Nephron (organoid): ENCODE data around the gene C1QTNF5.
A peak's percentile ranks its signal among the peaks of the same experiment; 100 is the strongest.

Experiments used
- H3K27ac Mint-ChIP-seq, 3 experiments: 2 replicates each; pipeline ENCODE4 v1.8.0; 2020; ENCODE audit warnings: mixed read lengths in 3 of 3, mild to moderate bottlenecking in 2 of 3, moderate library complexity in 1 of 3
- H3K27me3 Mint-ChIP-seq: 2 replicates; pipeline ENCODE4 v1.8.0; 2021; ENCODE audit warnings: low read depth, mild to moderate bottlenecking, moderate library complexity, mixed read lengths
- H3K36me3 Mint-ChIP-seq: 2 replicates; pipeline ENCODE4 v1.8.0; 2020; ENCODE audit warnings: low read depth, mixed read lengths
- H3K4me1 Mint-ChIP-seq: 2 replicates; pipeline ENCODE4 v1.8.0; 2020; ENCODE audit warnings: mixed read lengths
- H3K4me3 Mint-ChIP-seq, 3 experiments: 2 replicates each; pipeline ENCODE4 v1.8.0; 2020; ENCODE audit warnings: mild to moderate bottlenecking in 3 of 3, mixed read lengths in 3 of 3, moderate library complexity in 2 of 3
- H3K9me3 Mint-ChIP-seq: 2 replicates; pipeline ENCODE4 v1.8.0; 2020; ENCODE audit warnings: mixed read lengths
- TF ChIP-seq, protein P1 (sequence below), 3 experiments: fragments of 200-600 bp; sonication (generic); IDR thresholded peaks; one replicate each; pipeline ENCODE4 v1.5.0; 2021; ENCODE audit warnings: antibody characterized with exemption in 3 of 3; ENCODE audit not compliant: unreplicated experiment in 3 of 3

Gene C1QTNF5

GRCh38 chr11:119359365-119360214, 18.9 kb upstream of the C1QTNF5 start:
- Mint-ChIP-seq H3K4me3 (peak overlapping the region in 1 of 3 experiments; percentile 49), H3K9me3 (no peaks in the 10 kb centered on the region), H3K27me3 (peaks cover 42% of the 10 kb centered on the region), H3K4me1 (peaks cover 57% of the 10 kb centered on the region), H3K36me3 (peaks cover 34% of the 10 kb centered on the region), H3K27ac (peak overlapping the region; percentile 3 to 38 (median 21))
- TF ChIP-seq, protein P1, sequence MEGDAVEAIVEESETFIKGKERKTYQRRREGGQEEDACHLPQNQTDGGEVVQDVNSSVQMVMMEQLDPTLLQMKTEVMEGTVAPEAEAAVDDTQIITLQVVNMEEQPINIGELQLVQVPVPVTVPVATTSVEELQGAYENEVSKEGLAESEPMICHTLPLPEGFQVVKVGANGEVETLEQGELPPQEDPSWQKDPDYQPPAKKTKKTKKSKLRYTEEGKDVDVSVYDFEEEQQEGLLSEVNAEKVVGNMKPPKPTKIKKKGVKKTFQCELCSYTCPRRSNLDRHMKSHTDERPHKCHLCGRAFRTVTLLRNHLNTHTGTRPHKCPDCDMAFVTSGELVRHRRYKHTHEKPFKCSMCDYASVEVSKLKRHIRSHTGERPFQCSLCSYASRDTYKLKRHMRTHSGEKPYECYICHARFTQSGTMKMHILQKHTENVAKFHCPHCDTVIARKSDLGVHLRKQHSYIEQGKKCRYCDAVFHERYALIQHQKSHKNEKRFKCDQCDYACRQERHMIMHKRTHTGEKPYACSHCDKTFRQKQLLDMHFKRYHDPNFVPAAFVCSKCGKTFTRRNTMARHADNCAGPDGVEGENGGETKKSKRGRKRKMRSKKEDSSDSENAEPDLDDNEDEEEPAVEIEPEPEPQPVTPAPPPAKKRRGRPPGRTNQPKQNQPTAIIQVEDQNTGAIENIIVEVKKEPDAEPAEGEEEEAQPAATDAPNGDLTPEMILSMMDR (IDR thresholded peaks at IDR 0.05; ENCODE audit: unreplicated experiment in 3 of 3): no peak

- peaks cover 32% of the 10 kb centered on the region for H3K27me3 Mint-ChIP-seq
- peaks cover 34% of the 10 kb centered on the region for H3K36me3 Mint-ChIP-seq
- H3K4me3 Mint-ChIP-seq: peak overlapping the region; percentile 74 to 75 (median 75)
- TF ChIP-seq, protein P1 (IDR thresholded peaks at IDR 0.05; ENCODE audit: unreplicated experiment in 3 of 3): no peak
- peaks cover 55% of the 10 kb centered on the region for H3K4me1 Mint-ChIP-seq
- no peaks in the 10 kb centered on the region for H3K9me3 Mint-ChIP-seq
- peak overlapping the region in 1 of 3 experiments; percentile 73 for H3K27ac Mint-ChIP-seq
These were observed 16.4 kb upstream of the C1QTNF5 start for GRCh38 chr11:119357074-119357473.

DNA sequence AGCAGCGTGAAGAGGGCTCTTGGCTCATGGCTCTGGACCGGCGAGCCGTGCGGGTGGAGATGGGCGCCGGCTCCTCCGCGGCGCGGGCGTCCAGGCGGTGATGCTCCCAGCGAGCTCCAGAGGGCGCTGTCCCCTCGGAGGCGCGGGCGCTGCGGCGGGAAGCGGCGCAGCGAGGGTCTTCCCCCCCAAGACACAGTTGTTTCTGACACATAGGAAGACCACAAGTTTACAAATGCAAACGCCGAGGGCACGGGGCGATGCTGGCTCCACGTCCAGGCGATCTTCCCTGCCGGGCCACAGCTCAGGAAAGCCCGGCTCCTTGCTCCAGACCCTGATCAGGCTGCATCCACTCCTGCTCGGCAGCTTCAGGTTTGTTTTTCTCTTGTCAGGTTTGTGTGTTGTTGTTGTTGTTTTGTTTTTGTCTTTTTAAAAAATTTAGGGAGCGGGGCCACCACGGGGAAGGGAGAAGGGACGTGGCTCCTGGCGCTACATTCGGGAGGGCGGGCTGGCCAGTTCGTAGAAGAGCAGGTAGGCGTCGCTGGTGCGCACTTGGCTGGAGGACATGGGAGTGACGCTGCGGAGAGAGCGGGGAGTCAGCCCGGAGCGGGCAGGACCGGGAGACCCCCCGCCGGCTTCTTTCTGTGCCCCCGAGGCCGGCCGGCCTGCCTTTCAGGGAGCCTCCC, 15.8 kb upstream of the C1QTNF5 start:
- Mint-ChIP-seq H3K27ac (peak overlapping the region; percentile 11 to 81 (median 73)), H3K9me3 (no peaks in the 10 kb centered on the region), H3K4me1 (peaks cover 49% of the 10 kb centered on the region), H3K4me3 (peak overlapping the region; percentile 85 to 91 (median 90)), H3K27me3 (peaks cover 35% of the 10 kb centered on the region), H3K36me3 (peaks cover 34% of the 10 kb centered on the region)
- TF ChIP-seq, protein P1 (IDR thresholded peaks at IDR 0.05; ENCODE audit: unreplicated experiment in 3 of 3): peak; percentile 97 to 99 (median 98)

DNA sequence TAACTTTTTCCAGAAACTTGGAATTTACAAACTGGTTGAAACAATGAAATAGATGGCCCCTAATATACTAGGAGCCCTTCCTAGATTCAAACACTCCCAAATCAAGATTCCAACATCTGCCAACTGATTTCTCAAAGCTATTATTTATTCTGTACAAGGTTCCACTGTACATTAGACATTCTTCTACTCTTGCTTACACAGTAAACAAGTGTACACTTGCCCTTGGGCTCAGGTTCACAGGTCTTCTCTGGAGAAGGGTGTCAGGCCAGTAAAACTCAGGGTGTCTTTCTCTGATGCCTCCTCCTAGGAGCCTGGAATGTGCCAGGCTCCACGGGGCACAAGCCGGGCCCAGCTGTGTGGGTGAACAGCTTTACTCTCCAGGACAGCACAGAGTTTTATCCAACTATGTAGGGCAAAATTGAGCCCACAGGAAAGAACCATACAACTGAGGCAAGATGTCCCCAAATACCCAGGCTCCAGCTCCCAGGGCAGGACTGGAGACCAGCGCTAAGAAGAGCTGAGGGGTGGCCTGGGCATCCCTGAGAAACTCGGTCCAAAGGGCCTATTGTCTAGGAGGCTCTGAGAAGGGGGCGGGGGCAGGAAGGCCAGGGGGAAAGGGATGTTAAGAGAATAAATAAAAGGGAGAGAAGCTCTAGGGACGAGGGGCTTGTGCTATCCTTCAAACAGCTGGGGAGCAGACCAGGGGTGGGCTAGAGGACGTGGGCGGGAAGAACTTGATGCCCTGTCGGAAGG, 14.6 kb upstream of the C1QTNF5 start:
- TF ChIP-seq, protein P1 (IDR thresholded peaks at IDR 0.05; ENCODE audit: unreplicated experiment in 3 of 3): no peak
- Mint-ChIP-seq H3K4me3 (peak overlapping the region; percentile 13 to 32 (median 30)), H3K36me3 (peaks cover 31% of the 10 kb centered on the region), H3K27ac (no peak overlapping the region), H3K4me1 (peaks cover 44% of the 10 kb centered on the region), H3K27me3 (peaks cover 40% of the 10 kb centered on the region), H3K9me3 (no peaks in the 10 kb centered on the region)

- Mint-ChIP-seq H3K4me1 (peaks cover 38% of the 10 kb centered on the region), H3K9me3 (no peaks in the 10 kb centered on the region), H3K27me3 (peaks cover 41% of the 10 kb centered on the region), H3K36me3 (peaks cover 16% of the 10 kb centered on the region), H3K4me3 (peak overlapping the region in 2 of 3 experiments; percentile 30 to 45), H3K27ac (peak overlapping the region; percentile 53 to 83 (median 65))
- TF ChIP-seq, protein P1 (IDR thresholded peaks at IDR 0.05; ENCODE audit: unreplicated experiment in 3 of 3): no peak
These were observed 12.2 kb upstream of the C1QTNF5 start for GRCh38 chr11:119352857-119353260.
